IMR-90 (cell line): Measurements from ENCODE around the gene NLE1. TPM values are rescaled to one million over a fixed set of nuclear protein-coding genes. Genes with fewer than 3 reads are reported as not detected.

Experiments used
- ATAC-seq: fragments of 200-7000 bp; cut with Tn5 transposase; 2 replicates; pipeline ENCODE4 v1.9.1; 2020; ENCODE audit warnings: low read depth, mild to moderate bottlenecking, moderate library complexity
- BruUV-seq: library from RNA; stranded (reverse); fragments of 400-500 nt; replicated peaks from 2 replicates; lab custom pipeline; 2021; lab: Mats Ljungman, UMichigan
- CTCF ChIA-PET: fragments of 300-600 bp; formaldehyde crosslinking; extraction: SDS; loops from one replicate; lab custom pipeline; 2021; ENCODE audit warnings: antibody characterized with exemption; lab: Yijun Ruan, JAX
- POLR2A ChIA-PET: fragments of 300-600 bp; sonication (Branson Sonifier 250); formaldehyde crosslinking; loops from one replicate; lab custom pipeline; 2022; ENCODE audit warnings: antibody characterized with exemption; ENCODE audit not compliant: unreplicated experiment; lab: Charles Lee
- DNase-seq: peaks from one replicate; pipeline ENCODE4 v3.0.0; 2013
- H2AFZ ChIP-seq: replicated peaks from 2 replicates; pipeline ENCODE3; 2013; ENCODE audit warnings: low read length, mild to moderate bottlenecking; ENCODE audit not compliant: poor library complexity
- H2AK5ac ChIP-seq: 2 replicates; pipeline ENCODE4 v1.6.1; 2013; ENCODE audit warnings: low read depth, low read length, inconsistent platforms
- H2AK9ac ChIP-seq: replicated peaks from 2 replicates; pipeline ENCODE3; 2013; ENCODE audit warnings: mild to moderate bottlenecking, low read depth, low read length, moderate library complexity; ENCODE audit not compliant: poor library complexity
- H2BK120ac ChIP-seq: 2 replicates; pipeline ENCODE4 v1.6.1; 2013; ENCODE audit warnings: low read depth, low read length, inconsistent platforms
- H2BK15ac ChIP-seq: 3 replicates; pipeline ENCODE4 v1.6.1; 2013; ENCODE audit warnings: low read depth, low read length, inconsistent platforms
- H2BK20ac ChIP-seq: 2 replicates; pipeline ENCODE4 v1.6.1; 2013; ENCODE audit warnings: low read depth, mild to moderate bottlenecking, inconsistent platforms, low read length, moderate library complexity
- H2BK5ac ChIP-seq: 2 replicates; pipeline ENCODE4 v1.6.1; 2013; ENCODE audit warnings: mild to moderate bottlenecking, low read depth, low read length, inconsistent platforms; ENCODE audit not compliant: poor library complexity, severe bottlenecking
- H3K14ac ChIP-seq: replicated peaks from 2 replicates; pipeline ENCODE4 v1.6.1; 2013; ENCODE audit warnings: low read depth, low read length, inconsistent platforms
- H3K18ac ChIP-seq: 2 replicates; pipeline ENCODE4 v1.6.1; 2013; ENCODE audit warnings: low read depth, low read length, control low read depth
- H3K23ac ChIP-seq: 2 replicates; pipeline ENCODE4 v1.6.1; 2013; ENCODE audit warnings: low read depth, low read length, inconsistent platforms
- H3K27ac ChIP-seq: 2 replicates; pipeline ENCODE4 v1.5.1; 2013; ENCODE audit warnings: mild to moderate bottlenecking, control low read depth, low read length; ENCODE audit not compliant: insufficient read depth
- H3K27me3 ChIP-seq: 2 replicates; pipeline ENCODE4 v1.6.1; 2013; ENCODE audit warnings: low read length; ENCODE audit not compliant: control insufficient read depth, insufficient read depth
- H3K36me3 ChIP-seq: 2 replicates; pipeline ENCODE4 v1.6.1; 2013; ENCODE audit warnings: low read length, mixed read lengths; ENCODE audit not compliant: control insufficient read depth, insufficient read depth
- H3K4ac ChIP-seq: 2 replicates; pipeline ENCODE4 v1.6.1; 2013; ENCODE audit warnings: low read depth, low read length, inconsistent platforms
- H3K4me1 ChIP-seq: 2 replicates; pipeline ENCODE4 v1.6.1; 2013; ENCODE audit warnings: low read length, mixed read lengths; ENCODE audit not compliant: control insufficient read depth, insufficient read depth
- H3K4me2 ChIP-seq: 2 replicates; pipeline ENCODE4 v1.6.1; 2013; ENCODE audit warnings: low read depth, mild to moderate bottlenecking, control low read depth, low read length, moderate library complexity
- H3K4me3 ChIP-seq: 2 replicates; pipeline ENCODE4 v1.5.1; 2013; ENCODE audit warnings: low read depth, mild to moderate bottlenecking, control low read depth, low read length, moderate library complexity; ENCODE audit not compliant: insufficient read depth
- H3K56ac ChIP-seq: 2 replicates; pipeline ENCODE4 v1.6.1; 2013; ENCODE audit warnings: low read length, inconsistent platforms; ENCODE audit not compliant: insufficient read depth; ENCODE audit errors: extremely low read depth
- H3K79me1 ChIP-seq, 2 experiments: 2 replicates each; pipeline ENCODE4 v1.6.1; 2013; ENCODE audit warnings: low read length in 2 of 2, inconsistent platforms in 1 of 2, low read depth in 1 of 2
- H3K9ac ChIP-seq: 2 replicates; pipeline ENCODE4 v1.6.1; 2013; ENCODE audit warnings: low read depth, low read length, control low read depth
- H3K9me1 ChIP-seq: 2 replicates; pipeline ENCODE4 v1.6.1; 2013; ENCODE audit warnings: low read length, inconsistent platforms; ENCODE audit not compliant: insufficient read depth
- H3K9me3 ChIP-seq: 2 replicates; pipeline ENCODE4 v1.6.1; 2013; ENCODE audit warnings: low read length; ENCODE audit not compliant: control insufficient read depth, insufficient read depth
- H4K20me1 ChIP-seq: 2 replicates; pipeline ENCODE4 v1.6.1; 2013; ENCODE audit warnings: low read length, inconsistent platforms; ENCODE audit not compliant: insufficient read depth
- H4K5ac ChIP-seq: 2 replicates; pipeline ENCODE4 v1.6.1; 2013; ENCODE audit warnings: mild to moderate bottlenecking, low read depth, low read length, control low read depth
- H4K8ac ChIP-seq, 2 experiments: 2 replicates each; pipeline ENCODE4 v1.6.1; 2013; ENCODE audit warnings: low read depth in 2 of 2, low read length in 2 of 2, control low read depth in 1 of 2, inconsistent platforms in 1 of 2
- H4K91ac ChIP-seq: 2 replicates; pipeline ENCODE4 v1.6.1; 2013; ENCODE audit warnings: low read depth, low read length, inconsistent platforms; ENCODE audit not compliant: insufficient read depth
- CHD1 ChIP-seq: IDR thresholded peaks from 2 replicates; pipeline ENCODE4 v1.6.1; 2012; ENCODE audit warnings: low read depth, low read length, improper control_type of control experiment
- MAFK ChIP-seq: IDR thresholded peaks from 2 replicates; pipeline ENCODE4 v1.6.1; 2012; ENCODE audit warnings: low read depth, low read length, improper control_type of control experiment
- MAZ ChIP-seq: IDR thresholded peaks from 2 replicates; pipeline ENCODE4 v1.6.1; 2012; ENCODE audit warnings: low read depth, mild to moderate bottlenecking, low read length, improper control_type of control experiment, moderate library complexity, borderline replicate concordance
- NFE2L2 ChIP-seq: fragments of 150-350 bp; IDR thresholded peaks from 2 replicates; pipeline ENCODE4 v1.6.1; 2016; ENCODE audit warnings: low read depth, mild to moderate bottlenecking, low read length
- RCOR1 ChIP-seq: IDR thresholded peaks from 2 replicates; pipeline ENCODE4 v1.6.1; 2012; ENCODE audit warnings: mild to moderate bottlenecking, low read length, improper control_type of control experiment; ENCODE audit not compliant: insufficient replicate concordance
- WGBS, 2 experiments: methylation state at CpG; one replicate each; pipeline versions ENCODE4 v1.1.5 to v1.1.7; 2013; ENCODE audit warnings: missing lambda C conversion rate in 2 of 2; ENCODE audit not compliant: insufficient read length in 1 of 2; ENCODE audit errors: extremely low coverage in 2 of 2; 5-methylcytosine and 5-hydroxymethylcytosine counted together
- dilution Hi-C: fragments of 300-500 bp; cut with HindIII; formaldehyde crosslinking; loops from one replicate; pipeline ENCODE4 v1.14.3; 2018; ENCODE audit warnings: low sequenced_read_pairs; ENCODE audit not compliant: unreplicated experiment
- in situ Hi-C: fragments of 300-500 bp; cut with MboI; formaldehyde crosslinking; loops from 3 replicates; pipeline ENCODE4 v1.14.3; 2019; ENCODE audit warnings: low sequenced_read_pairs, inconsistent platforms, mixed read lengths
- intact Hi-C: fragments of 100-400 bp; cut with micrococcal nuclease; formaldehyde crosslinking; loops from 2 replicates; pipeline ENCODE4 v1.10.0; 2022
- polyA plus RNA-seq, 3 experiments: library from polyadenylated mRNA; depleted of rRNA; stranded (reverse); fragments of >200 nt; gene quantifications; 2 replicates each; pipeline ENCODE4 v1.2.3, GENCODE V29; 2012; ENCODE audit warnings: low replicate concordance in 1 of 3
- total RNA-seq: library from RNA; depleted of rRNA; stranded (reverse); fragments of >200 nt; gene quantifications from 2 replicates; pipeline ENCODE4 v1.2.3, GENCODE V29; 2012

The NLE1 gene
- total and polyA plus RNA-seq, 2 of the 4 experiments (the other 2 are of a cell fraction) = 18.6 to 23.7 TPM

DNA sequence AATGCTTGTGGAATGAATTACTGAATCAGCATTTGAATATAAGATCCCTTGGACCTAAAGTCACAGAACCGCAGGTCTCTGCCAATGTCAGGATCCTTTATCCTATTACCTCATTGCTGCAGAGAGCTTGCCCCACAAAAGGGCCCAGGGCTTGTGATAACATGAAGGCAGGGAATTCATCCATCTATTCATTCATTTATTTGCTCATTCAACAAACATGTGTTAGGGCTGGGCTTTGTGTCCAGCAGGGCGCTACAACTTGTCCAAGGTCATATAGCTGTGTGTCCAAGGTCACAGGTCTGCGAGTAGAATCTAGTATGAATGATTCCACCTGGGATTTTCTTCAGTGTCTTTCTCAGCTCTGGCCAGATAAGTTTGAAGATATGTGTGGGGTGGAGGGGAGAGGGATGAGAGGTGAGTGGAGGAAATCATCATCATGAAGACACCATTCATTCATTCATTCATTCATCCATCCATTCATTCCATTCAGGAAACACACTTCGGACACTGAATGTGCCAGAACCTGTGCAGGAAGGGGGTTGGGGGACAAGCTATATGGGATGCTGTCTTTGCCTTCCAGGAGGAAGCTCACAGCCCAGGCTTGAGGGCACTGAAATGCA is 4.2 kb upstream of the NLE1 start:
- DNase-seq (no peak), ATAC-seq (no peak)
- no peak overlapping the region for H2AK5ac ChIP-seq
- CTCF ChIA-PET = no interaction called here
- no peak overlapping the region for H3K14ac ChIP-seq
- peaks cover 5 to 6% of the 10 kb centered on the region in 2 experiments; a peak in 3 of 4 replicates for H3K79me1 ChIP-seq
- no peak overlapping the region for H2BK120ac ChIP-seq
- no peak overlapping the region for H3K4ac ChIP-seq
- H3K27me3 ChIP-seq = peaks cover 28% of the 10 kb centered on the region
- H3K36me3 ChIP-seq = no peaks in the 10 kb centered on the region
- no peak overlapping the region for H3K23ac ChIP-seq
- H3K9me1 ChIP-seq = no peaks in the 10 kb centered on the region; the same call in 1 of the 2 replicates
- BruUV-seq = no TSS peak
- no peak overlapping the region for H2AFZ ChIP-seq
- H4K8ac ChIP-seq = no peak overlapping the region
- H3K56ac ChIP-seq = no peak overlapping the region
- POLR2A ChIA-PET = no interaction called here
- no peak overlapping the region for H4K5ac ChIP-seq
- no peak overlapping the region for H2AK9ac ChIP-seq
- no peak overlapping the region for H3K27ac ChIP-seq
- no peak overlapping the region for H2BK20ac ChIP-seq
- no peak overlapping the region for H3K18ac ChIP-seq
- dilution Hi-C loops = no loop called here
- H3K4me2 ChIP-seq = no peak overlapping the region
- H3K9ac ChIP-seq = no peak overlapping the region
- WGBS, 2 experiments = no CpG with 5 or more reads among the region's 4 CpGs
- no peak for TF ChIP-seq MAFK
- TF ChIP-seq RCOR1 = no peak
- TF ChIP-seq NFE2L2 = no peak
- TF ChIP-seq CHD1 = no peak
- no peak for TF ChIP-seq MAZ
- no peak overlapping the region for H3K4me3 ChIP-seq
- no peak overlapping the region for H4K91ac ChIP-seq
- H3K9me3 ChIP-seq = no peaks in the 10 kb centered on the region
- H2BK15ac ChIP-seq = no peak overlapping the region
- intact Hi-C loops = no loop called here
- H2BK5ac ChIP-seq = no peak overlapping the region
- in situ Hi-C loops = no loop called here
- no peaks in the 10 kb centered on the region for H3K4me1 ChIP-seq
- H4K20me1 ChIP-seq = no peaks in the 10 kb centered on the region
